Femur (tissue), 1 donor: Measurements from ENCODE around the gene TDRD5.

Experiments used
- DNase-seq: peaks from one replicate; pipeline ENCODE4 v3.0.0-alpha.2; 2017

The TDRD5 gene, protein sequence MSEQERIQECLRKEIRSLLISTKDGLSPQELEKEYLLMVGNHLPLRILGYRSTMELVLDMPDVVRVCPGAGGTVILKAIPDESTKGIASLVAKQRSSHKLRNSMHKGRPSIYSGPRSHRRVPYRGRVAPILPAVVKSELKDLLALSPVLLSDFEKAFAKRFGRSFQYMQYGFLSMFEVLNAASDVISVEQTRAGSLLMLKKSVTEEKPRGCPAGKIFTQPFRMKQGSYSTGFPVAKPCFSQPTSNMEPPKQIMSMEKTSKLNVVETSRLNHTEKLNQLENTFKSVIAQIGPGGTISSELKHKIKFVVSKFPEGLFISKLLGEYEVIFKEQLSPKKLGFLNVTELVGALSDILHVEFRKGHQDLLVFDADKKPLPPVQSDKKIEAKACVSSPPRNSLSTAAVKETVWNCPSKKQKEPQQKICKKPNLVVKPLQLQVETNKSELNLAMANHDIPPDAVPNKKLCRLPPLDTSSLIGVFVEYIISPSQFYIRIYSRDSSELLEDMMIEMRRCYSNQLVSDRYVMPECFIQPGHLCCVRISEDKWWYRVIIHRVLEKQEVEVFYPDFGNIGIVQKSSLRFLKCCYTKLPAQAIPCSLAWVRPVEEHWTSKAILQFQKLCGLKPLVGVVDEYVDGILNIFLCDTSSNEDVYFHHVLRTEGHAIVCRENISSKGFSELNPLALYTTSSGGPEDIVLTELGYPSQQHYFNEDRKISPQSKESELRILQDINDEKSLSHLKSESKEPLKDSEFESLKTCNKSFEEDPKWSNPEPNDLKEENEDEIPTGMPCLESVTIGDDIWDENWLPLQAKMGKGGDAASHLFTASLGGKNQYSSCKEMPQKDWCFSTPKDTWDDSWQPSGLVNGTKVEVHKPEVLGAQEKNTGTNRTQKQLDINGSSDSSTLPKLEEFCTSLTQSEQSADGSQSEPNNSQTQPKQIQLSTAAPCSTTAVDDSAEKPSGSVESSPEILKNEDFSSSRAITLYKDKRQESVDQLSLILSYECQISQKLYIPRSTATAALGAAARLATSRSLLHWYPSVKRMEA

DNA sequence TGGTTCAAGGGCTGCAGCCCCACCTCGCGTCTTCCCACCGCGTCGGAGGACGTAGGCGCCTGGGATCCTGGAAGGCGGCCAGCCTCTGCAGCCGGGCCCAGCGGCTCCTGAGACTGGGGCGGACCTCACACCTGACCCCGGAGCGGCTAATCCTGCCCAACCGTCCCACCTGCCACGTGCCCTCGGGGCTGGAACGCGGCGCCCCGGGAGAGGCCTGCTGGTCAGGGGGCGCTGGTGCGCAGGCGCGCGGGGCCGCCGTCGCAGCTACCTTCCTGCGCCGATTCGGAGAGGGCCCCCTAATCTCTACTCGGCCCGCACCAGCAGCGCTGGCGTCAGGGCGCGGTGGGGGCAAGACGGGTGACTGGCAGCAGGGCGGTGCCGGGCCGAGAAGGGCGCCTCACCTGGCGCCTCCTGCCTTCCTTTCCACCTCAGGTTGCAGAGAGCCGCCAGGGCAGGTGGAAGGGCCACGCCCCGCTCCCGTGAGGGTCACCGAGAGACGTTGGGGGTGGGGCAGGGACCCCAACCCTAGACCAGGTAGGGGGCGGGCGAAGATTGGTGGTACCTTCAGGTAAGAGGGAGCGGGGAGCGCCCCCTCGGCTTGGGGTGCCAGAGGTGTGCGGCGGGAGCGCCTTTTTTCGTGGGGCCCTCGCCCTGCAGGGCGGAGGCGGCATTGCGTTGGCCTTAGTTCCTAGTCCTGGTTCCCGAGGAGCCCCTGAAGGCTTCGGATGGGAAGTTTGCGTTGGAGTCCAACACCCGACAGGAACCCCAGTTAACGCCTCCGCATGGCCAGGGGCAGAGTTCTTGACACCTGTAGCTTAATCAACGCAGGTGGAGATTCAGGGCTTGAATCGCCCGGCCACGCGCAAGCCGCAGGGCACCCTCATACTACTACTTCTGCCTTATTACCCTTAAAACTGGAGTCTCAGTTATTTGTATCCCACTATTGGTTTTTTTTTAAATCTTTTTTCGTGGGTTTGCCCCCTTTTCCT is at the start of gene TDRD5:
Gene TDRD5, plus strand, starts transcription at position 241 of the 989 bp plus-strand sequence. CDS start 784 bp downstream, outside the sequence.
- DNase-seq, result no peak

- peak; percentile 30 for DNase-seq
Measured at GRCh38 chr1:179545321-179545720, 46.3 kb upstream of the TDRD5 start.

- DNase-seq, result no peak
Measured at GRCh38 chr1:179547021-179547535, 44.6 kb upstream of the TDRD5 start.

- DNase-seq, result no peak
Measured at GRCh38 chr1:179548666-179549367, 42.8 kb upstream of the TDRD5 start.

DNA sequence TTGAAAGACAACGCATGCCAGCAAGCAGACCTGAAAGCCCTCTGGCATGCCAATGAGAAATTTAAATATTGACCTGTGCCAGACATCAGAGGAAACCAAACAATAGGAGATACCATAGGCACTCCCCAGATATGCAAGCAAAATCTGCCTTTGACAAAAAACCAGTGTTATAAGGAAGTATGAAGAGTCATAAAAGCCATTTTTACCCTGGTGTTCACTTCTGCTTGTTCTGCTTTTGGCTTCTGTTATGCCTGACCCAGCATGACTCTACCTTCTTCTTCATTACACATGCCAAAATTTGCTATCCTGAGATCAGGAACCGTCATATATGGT is 42.3 kb upstream of the TDRD5 start:
- DNase-seq, result no peak

- DNase-seq, result no peak
Measured at GRCh38 chr1:179550746-179551682, 40.6 kb upstream of the TDRD5 start.

DNA sequence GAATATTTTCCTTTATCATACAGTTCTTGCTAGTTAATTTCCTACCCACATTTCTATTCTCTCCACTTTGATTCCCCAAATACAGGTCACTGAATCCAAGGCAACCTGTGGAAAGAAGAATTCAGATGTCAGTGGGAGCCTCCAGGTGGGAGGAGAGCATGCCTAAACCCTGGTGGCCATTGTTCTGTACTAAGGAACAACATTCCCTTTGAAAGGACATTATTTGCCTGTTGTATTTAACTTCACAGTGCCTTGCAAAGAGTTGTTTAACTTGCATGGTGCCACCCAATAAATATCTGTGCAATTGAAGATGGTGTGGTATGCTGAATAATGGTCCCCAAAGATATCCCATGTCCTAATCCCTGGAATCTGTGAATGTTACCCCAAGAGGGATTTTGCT is 37.2 kb upstream of the TDRD5 start:
- no peak for DNase-seq

DNA sequence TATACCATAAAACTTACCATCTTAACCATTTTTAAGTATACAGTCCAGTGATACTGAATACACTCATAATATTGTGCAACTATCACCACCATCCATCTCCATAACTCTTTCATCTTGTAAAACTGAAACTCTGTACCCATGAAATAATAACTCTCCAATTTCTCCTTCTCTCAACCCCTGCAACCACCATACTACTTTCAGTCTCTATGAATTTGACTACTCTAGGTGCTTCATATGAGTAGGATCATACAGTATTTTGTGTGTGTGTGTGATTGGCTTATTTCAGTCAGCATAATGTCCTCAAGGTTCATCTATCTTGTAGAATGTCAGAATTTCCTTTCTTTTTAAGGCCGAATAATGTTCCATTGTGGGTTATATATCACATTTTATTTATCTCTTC is 33.6 kb upstream of the TDRD5 start:
- no peak for DNase-seq

- DNase-seq, result no peak
Measured at GRCh38 chr1:179575497-179576314, 15.9 kb upstream of the TDRD5 start, which contains the start of gene NPHS2. Gene NPHS2, minus strand, starts transcription at chr1:179575948. Its CDS starts 84 bp downstream, at chr1:179575864.

DNA sequence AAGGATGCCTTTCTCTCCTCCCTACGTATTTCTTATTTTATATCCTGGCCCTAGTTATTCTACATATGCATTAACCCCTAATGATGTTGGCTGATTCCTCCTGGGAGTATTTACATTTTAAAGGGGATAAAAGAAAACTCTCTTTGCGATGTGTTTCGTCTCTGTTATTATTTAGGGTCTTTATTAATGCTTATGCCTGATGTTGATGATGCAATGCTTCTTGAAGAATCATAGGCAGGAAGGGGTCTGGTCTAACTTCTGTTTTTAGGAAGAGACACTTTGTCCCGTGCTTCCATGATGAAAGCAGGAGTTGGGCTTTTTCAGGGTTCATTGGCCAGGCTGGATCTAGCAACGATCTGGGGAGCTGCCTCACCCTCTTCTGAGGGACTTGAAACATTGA is 15.1 kb upstream of the TDRD5 start:
- no peak for DNase-seq

DNA sequence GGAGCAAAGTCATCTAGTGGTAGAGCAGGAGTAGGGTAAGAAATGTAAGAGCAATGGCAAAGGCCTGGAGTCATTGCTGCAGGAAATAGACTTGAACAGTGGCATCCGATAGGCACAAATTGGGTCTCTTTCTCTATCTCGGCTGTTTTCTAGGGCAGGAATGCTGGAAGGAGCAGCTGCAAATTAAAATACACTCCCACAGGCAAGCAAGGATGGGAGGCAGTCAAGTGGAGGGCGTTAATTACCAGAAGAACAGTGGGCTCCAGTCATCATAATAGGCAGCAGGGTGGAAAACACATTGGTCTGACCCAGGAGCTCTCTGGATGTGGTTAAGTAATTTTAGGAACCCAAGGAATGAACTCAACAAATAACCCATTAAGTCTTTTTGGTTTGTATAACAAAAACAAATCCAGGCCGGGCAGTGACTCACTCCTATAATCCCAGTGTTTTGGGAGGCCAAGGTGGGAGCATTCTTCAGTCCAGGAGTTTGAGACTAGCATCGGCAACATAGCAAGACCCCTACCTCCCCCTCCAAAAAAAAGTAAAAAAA is 7.8 kb upstream of the TDRD5 start:
- no peak for DNase-seq

DNA sequence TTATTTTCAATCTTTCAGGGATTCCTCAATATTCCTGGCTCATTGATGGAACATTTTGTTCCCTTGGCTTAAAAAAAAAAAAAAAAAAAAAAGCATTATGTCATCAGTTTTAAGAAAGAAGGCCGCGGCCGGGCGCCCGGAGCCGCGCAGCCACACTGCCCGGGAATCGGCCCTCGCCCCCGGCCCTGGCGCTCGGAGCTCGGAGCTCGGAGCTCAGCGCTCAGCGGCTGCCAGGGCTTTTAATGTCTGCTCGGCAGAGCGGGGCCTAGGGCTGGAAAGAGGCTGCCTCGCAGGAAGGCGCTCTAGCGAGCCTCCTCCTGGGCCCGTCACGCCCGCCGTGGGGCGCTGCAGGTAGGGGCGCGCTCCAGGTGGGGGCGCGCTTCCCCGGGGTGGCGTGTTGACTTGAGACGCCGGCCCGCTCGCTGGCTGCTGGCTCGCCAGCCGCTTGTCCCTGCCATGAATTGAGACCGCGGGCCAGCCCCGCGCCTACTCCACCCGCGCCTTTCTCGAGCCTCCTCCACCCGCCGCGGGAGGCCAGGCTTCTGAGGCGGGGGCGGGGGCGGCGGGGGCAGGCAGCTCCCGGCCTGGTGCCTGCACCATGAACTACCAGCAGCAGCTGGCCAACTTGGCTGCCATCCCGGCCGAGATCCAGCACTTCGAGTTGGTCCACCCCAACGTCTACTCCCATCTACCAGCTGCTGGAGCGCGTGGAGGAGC is 5.4 kb upstream of the TDRD5 start:
- DNase-seq, result peak; percentile 71

DNA sequence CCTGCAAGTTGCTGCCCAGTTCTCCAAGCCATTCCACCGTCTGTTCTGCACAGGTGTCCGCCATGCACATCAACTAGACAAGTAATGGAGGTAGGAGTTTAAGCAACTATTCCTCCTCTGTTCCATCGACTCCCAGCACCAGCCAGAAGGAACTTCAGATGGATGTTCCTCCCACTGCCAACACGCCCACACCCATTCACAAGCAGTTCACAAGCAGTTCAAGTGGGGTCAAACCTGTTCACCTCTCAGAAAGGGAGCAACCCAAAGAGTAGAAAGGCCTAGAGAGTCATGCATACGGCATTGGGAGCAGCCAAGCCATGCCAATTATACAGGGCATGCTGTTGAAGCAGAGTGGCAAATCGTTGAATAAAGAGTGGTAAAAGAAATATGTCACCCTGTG is 4.3 kb upstream of the TDRD5 start:
- DNase-seq, result no peak

DNA sequence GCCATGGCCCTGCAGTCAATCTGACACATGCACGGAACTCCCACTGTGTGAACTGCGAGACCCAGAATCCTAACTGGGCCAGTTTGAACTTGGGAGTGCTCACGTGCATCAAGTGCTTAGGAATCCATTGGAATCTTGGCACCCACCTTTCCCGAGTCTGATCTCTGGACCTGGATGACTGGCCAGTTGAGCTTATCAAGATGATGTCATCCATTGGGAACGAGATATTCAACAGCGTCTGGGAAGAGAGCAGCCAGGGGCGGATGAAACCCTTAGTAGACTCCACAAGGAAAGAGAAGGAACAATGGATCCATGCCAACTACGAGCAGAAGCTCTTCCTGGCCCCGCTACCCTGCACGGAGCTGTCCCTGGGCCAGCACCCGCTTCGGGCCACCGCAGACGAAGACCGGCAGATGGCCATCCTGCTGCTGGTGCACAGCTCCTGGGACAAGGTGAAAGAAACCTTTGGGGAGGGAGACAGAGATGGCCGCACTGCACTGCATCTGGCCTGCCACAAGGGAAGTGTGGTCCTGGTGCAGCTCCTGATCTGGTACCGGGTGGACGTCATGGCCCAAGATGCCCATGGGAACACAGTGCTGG is 3.1 kb upstream of the TDRD5 start:
- DNase-seq, result no peak

DNA sequence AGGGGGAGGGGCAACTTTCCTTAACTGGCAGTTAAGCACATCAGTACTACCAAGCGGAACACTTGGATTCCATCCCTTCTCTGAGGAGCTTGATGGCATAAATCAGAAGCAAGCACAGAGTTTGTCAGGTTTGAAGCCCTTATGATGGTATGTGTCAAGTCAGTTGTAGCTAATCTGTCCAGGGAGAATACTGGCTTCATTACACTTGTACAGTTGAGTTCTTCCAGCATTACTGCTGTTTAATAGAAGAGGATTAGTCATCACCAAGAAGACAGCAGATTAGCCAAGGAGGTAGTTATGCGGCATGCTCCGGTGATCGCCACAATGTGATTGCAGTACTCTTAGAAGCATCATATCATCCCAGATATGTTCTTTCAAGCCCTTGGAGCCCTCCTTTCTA is 2.1 kb upstream of the TDRD5 start:
- DNase-seq, result no peak

GRCh38 chr1:179590671-179591070 is 961 bp upstream of the TDRD5 start:
- no peak for DNase-seq

GRCh38 chr1:179591253-179591591 is 410 bp upstream of the TDRD5 start:
- no peak for DNase-seq

- no peak for DNase-seq
Measured at GRCh38 chr1:179598631-179599030, 7.0 kb downstream of the TDRD5 start.
